Middle frontal gyrus (tissue), 1 donor: Measurements from ENCODE around the gene ADARB2.

Source experiments
- DNase-seq: peaks from one replicate; pipeline ENCODE4 v3.0.0-alpha.2; 2015; ENCODE audit warnings: low spot score; ENCODE audit errors: extremely low spot score

ADARB2 gene

GRCh38 chr10:1215862-1216573, 521.3 kb downstream of the ADARB2 start:
- DNase-seq, result no peak

- DNase-seq, result no peak
These were observed 522.3 kb downstream of the ADARB2 start for GRCh38 chr10:1214882-1215540.

GRCh38 chr10:1214071-1214675, 523.2 kb downstream of the ADARB2 start:
- no peak for DNase-seq

- no peak for DNase-seq
These were observed 523.9 kb downstream of the ADARB2 start for GRCh38 chr10:1213252-1214070.

GRCh38 chr10:1212571-1213141, 524.7 kb downstream of the ADARB2 start:
- DNase-seq, result no peak

GRCh38 chr10:1211844-1212570, 525.3 kb downstream of the ADARB2 start:
- no peak for DNase-seq

GRCh38 chr10:1210667-1211066, 526.7 kb downstream of the ADARB2 start:
- DNase-seq, result no peak

GRCh38 chr10:1209355-1209979, 527.9 kb downstream of the ADARB2 start:
- no peak for DNase-seq

- no peak for DNase-seq
These were observed 528.7 kb downstream of the ADARB2 start for GRCh38 chr10:1208366-1209311.

GRCh38 chr10:1206601-1207000, 530.7 kb downstream of the ADARB2 start:
- DNase-seq, result no peak

- no peak for DNase-seq
These were observed 531.2 kb downstream of the ADARB2 start for GRCh38 chr10:1206101-1206500.

- DNase-seq, result no peak
These were observed 531.8 kb downstream of the ADARB2 start for GRCh38 chr10:1205450-1206030.

- no peak for DNase-seq
These were observed 532.6 kb downstream of the ADARB2 start for GRCh38 chr10:1204434-1205326.

- no peak for DNase-seq
These were observed 533.6 kb downstream of the ADARB2 start for GRCh38 chr10:1203704-1204103.

- no peak for DNase-seq
These were observed 534.1 kb downstream of the ADARB2 start for GRCh38 chr10:1203216-1203615.

GRCh38 chr10:1202343-1202742, 535.0 kb downstream of the ADARB2 start:
- no peak for DNase-seq

- DNase-seq, result no peak
These were observed 536.2 kb downstream of the ADARB2 start for GRCh38 chr10:1200866-1201807.
